ENCODE data around the gene MYBPH. TPM values are rescaled to one million over a fixed set of nuclear protein-coding genes. Genes with fewer than 3 reads are reported as not detected.

The MYBPH gene
- polyA plus RNA-seq, 1 donor from 2014 or later, result not detected

DNA sequence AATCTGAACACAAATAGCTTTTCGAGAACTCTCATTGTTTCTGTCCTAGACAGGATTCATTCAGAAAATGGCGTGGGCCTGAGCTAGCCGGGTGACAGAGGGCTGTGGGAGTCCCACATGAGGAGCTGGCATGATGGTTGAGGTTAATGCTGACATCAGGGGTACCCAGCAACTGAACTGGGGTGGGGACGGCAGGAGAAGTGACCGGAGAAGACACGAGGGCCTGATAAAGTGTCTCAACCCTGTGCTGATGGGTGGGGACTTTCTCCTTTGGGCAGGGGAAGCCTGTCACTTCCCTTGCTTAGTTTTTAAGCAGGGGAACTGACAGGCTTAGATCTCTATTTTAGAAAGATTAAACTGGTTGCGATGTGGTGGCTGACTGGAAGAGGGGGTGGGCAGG, 39.2 kb upstream of the MYBPH start:
- Histone ChIP-seq H3K79me2 (replicated peaks; ENCODE audit: insufficient read depth, low read length) (no peaks in the 10 kb centered on the region), H3K27me3 (ENCODE audit: insufficient read depth, low read depth, low read length) (no peaks in the 10 kb centered on the region), H3K9me2 (ENCODE audit: insufficient read depth, low read length) (no peaks in the 10 kb centered on the region), H3F3A (ENCODE audit: insufficient read depth, low read length, poor library complexity, severe bottlenecking) (no peaks in the 10 kb centered on the region), H3K9ac (ENCODE audit: low read length) (no peak overlapping the region), H3K36me3 (ENCODE audit: insufficient read depth, low read length) (no peaks in the 10 kb centered on the region), H2AFZ (ENCODE audit: low read depth, low read length) (no peak overlapping the region), H3K4me2 (ENCODE audit: low read length) (no peak overlapping the region), H4K20me1 (ENCODE audit: insufficient read depth) (no peaks in the 10 kb centered on the region), H3K27ac (ENCODE audit: low read length) (no peak overlapping the region), H3K4me3 (ENCODE audit: low read length) (no peak overlapping the region), H3K9me3 (ENCODE audit: low read length) (no peaks in the 10 kb centered on the region)
- TF ChIP-seq TAF1 (IDR thresholded peaks at IDR 0.05; ENCODE audit: low read depth) (no peak), MXI1 (conservative IDR thresholded peaks at IDR 0.05; ENCODE audit: poor library complexity, severe bottlenecking) (no peak), POLR2AphosphoS5 (IDR thresholded peaks at IDR 0.05) (no peak), RAD21 (conservative IDR thresholded peaks at IDR 0.05) (no peak)
- TF ChIP-seq, protein P1, sequence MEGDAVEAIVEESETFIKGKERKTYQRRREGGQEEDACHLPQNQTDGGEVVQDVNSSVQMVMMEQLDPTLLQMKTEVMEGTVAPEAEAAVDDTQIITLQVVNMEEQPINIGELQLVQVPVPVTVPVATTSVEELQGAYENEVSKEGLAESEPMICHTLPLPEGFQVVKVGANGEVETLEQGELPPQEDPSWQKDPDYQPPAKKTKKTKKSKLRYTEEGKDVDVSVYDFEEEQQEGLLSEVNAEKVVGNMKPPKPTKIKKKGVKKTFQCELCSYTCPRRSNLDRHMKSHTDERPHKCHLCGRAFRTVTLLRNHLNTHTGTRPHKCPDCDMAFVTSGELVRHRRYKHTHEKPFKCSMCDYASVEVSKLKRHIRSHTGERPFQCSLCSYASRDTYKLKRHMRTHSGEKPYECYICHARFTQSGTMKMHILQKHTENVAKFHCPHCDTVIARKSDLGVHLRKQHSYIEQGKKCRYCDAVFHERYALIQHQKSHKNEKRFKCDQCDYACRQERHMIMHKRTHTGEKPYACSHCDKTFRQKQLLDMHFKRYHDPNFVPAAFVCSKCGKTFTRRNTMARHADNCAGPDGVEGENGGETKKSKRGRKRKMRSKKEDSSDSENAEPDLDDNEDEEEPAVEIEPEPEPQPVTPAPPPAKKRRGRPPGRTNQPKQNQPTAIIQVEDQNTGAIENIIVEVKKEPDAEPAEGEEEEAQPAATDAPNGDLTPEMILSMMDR (IDR thresholded peaks at IDR 0.05; ENCODE audit: poor library complexity, severe bottlenecking), result no peak
- TF ChIP-seq, protein P2, sequence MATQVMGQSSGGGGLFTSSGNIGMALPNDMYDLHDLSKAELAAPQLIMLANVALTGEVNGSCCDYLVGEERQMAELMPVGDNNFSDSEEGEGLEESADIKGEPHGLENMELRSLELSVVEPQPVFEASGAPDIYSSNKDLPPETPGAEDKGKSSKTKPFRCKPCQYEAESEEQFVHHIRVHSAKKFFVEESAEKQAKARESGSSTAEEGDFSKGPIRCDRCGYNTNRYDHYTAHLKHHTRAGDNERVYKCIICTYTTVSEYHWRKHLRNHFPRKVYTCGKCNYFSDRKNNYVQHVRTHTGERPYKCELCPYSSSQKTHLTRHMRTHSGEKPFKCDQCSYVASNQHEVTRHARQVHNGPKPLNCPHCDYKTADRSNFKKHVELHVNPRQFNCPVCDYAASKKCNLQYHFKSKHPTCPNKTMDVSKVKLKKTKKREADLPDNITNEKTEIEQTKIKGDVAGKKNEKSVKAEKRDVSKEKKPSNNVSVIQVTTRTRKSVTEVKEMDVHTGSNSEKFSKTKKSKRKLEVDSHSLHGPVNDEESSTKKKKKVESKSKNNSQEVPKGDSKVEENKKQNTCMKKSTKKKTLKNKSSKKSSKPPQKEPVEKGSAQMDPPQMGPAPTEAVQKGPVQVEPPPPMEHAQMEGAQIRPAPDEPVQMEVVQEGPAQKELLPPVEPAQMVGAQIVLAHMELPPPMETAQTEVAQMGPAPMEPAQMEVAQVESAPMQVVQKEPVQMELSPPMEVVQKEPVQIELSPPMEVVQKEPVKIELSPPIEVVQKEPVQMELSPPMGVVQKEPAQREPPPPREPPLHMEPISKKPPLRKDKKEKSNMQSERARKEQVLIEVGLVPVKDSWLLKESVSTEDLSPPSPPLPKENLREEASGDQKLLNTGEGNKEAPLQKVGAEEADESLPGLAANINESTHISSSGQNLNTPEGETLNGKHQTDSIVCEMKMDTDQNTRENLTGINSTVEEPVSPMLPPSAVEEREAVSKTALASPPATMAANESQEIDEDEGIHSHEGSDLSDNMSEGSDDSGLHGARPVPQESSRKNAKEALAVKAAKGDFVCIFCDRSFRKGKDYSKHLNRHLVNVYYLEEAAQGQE (IDR thresholded peaks at IDR 0.05; ENCODE audit: borderline replicate concordance), result no peak

DNA sequence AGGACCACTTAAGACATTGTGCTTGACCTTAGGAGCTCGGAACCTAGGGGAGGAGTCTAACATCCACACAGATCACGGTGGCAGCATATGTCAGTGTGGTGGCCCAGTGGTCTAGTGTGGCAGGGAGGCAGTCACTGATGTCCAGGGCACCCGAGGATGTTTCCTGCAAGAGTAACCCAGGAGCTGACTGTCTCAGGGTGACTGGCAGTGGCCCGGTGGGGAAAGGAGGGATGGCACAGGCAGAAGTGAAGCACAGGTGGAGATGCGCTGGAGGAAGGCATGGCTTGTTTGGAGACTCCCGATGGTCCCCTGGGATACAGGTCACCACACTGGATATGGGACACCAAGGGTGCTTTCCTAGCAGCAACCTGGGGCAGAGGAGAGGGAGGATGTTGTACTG, 37.5 kb upstream of the MYBPH start:
- no peaks in the 10 kb centered on the region for H4K20me1 ChIP-seq (ENCODE audit: insufficient read depth)
- no peaks in the 10 kb centered on the region for H3K9me2 ChIP-seq (ENCODE audit: insufficient read depth, low read length)
- H3K27ac ChIP-seq (ENCODE audit: low read length), result no peak overlapping the region
- TF ChIP-seq, protein P2 (IDR thresholded peaks at IDR 0.05; ENCODE audit: borderline replicate concordance), result no peak
- TF ChIP-seq EZH2 (IDR thresholded peaks at IDR 0.05; ENCODE audit: borderline replicate concordance, insufficient read depth, low read length, poor library complexity, severe bottlenecking) (no peak), TAF1 (IDR thresholded peaks at IDR 0.05; ENCODE audit: low read depth) (no peak), MXI1 (conservative IDR thresholded peaks at IDR 0.05; ENCODE audit: poor library complexity, severe bottlenecking) (no peak), POLR2AphosphoS5 (IDR thresholded peaks at IDR 0.05) (no peak), RAD21 (conservative IDR thresholded peaks at IDR 0.05) (no peak), EP300 (conservative IDR thresholded peaks at IDR 0.05; ENCODE audit: poor library complexity, severe bottlenecking) (no peak), SMC3 (conservative IDR thresholded peaks at IDR 0.05; ENCODE audit: poor library complexity) (no peak)
- TF ChIP-seq, protein P1 (IDR thresholded peaks at IDR 0.05; ENCODE audit: poor library complexity, severe bottlenecking), result no peak
- no peak overlapping the region for H3K4me3 ChIP-seq (ENCODE audit: low read length)
- no peak overlapping the region for H3K9ac ChIP-seq (ENCODE audit: low read length)
- no peaks in the 10 kb centered on the region for H3K27me3 ChIP-seq (ENCODE audit: insufficient read depth, low read depth, low read length)
- H3F3A ChIP-seq (ENCODE audit: insufficient read depth, low read length, poor library complexity, severe bottlenecking), result no peaks in the 10 kb centered on the region
- no peaks in the 10 kb centered on the region for H3K9me3 ChIP-seq (ENCODE audit: low read length)
- H2AFZ ChIP-seq (ENCODE audit: low read depth, low read length), result no peak overlapping the region
- H3K4me2 ChIP-seq (ENCODE audit: low read length), result no peak overlapping the region
- no peaks in the 10 kb centered on the region for H3K79me2 ChIP-seq (replicated peaks; ENCODE audit: insufficient read depth, low read length)
- H3K36me3 ChIP-seq (ENCODE audit: insufficient read depth, low read length), result no peaks in the 10 kb centered on the region

Data from neural cell (in vitro differentiated cells).